K562 (cell line): ENCODE measurements around the gene SCNN1A. TPM values are rescaled to one million over a fixed set of nuclear protein-coding genes. Genes with fewer than 3 reads are reported as not detected.

Source experiments
- CTBP1 ChIP-seq: fragments of 450-650 bp; IDR thresholded peaks from 2 replicates; pipeline ENCODE4 v1.6.1; 2016; ENCODE audit warnings: borderline replicate concordance
- E2F3 ChIP-seq: fragments of 250-450 bp; sonication (Bioruptor Pico); IDR thresholded peaks from 2 replicates; pipeline ENCODE4 v1.4.0; 2020; ENCODE audit warnings: mild to moderate bottlenecking
- ETV1 ChIP-seq: fragments of 450-650 bp; conservative IDR thresholded peaks from 2 replicates; pipeline ENCODE4 v1.6.1; 2016; ENCODE audit warnings: missing genetic modification characterization, control low read depth, low read depth, missing compliant biosample characterization
- GTF2E2 ChIP-seq: fragments of 200-800 bp; sonication (Bioruptor generic); IDR thresholded peaks from 2 replicates; pipeline ENCODE4 v1.6.1; 2016; ENCODE audit warnings: missing genetic modification characterization, missing compliant biosample characterization
- HMGN3 ChIP-seq: IDR thresholded peaks from 2 replicates; pipeline ENCODE4 v1.6.1; 2011; ENCODE audit warnings: borderline replicate concordance, low read depth, mild to moderate bottlenecking, mixed read lengths, low read length; ENCODE audit not compliant: insufficient read length; ENCODE audit errors: extremely low read depth
- MAZ ChIP-seq, 2 experiments: fragments of 450-650 bp in 1 of 2; sonication (generic) in 1 of 2; formaldehyde crosslinking; IDR thresholded peaks in 1 of 2; conservative IDR thresholded peaks in 1 of 2; 2 replicates each; pipeline versions ENCODE4 v1.4.0 to v1.5.0; 2020; ENCODE audit warnings: mild to moderate bottlenecking in 1 of 2, missing genetic modification reagents in 1 of 2
- NR2C2 ChIP-seq, 2 experiments: fragments of 200-800 bp in 1 of 2; sonication (Bioruptor generic) in 1 of 2; sonication (generic) in 1 of 2; formaldehyde crosslinking in 1 of 2; IDR thresholded peaks; 2 replicates each; pipeline versions ENCODE4 v1.6.1 to v1.8.0; 2016 to 2022; ENCODE audit warnings: mild to moderate bottlenecking in 1 of 2, missing compliant biosample characterization in 1 of 2, missing genetic modification characterization in 1 of 2, missing genetic modification reagents in 1 of 2
- POLR2AphosphoS5 ChIP-seq: IDR thresholded peaks from 2 replicates; pipeline ENCODE4 v1.6.1; 2011; ENCODE audit warnings: mild to moderate bottlenecking, low read depth, low read length, moderate library complexity; ENCODE audit not compliant: control insufficient read depth, insufficient read depth
- PRMT5 ChIP-seq: sonication (generic); formaldehyde crosslinking; IDR thresholded peaks from 2 replicates; pipeline ENCODE4 v1.5.0; 2020; ENCODE audit warnings: missing genetic modification reagents
- RBM39 ChIP-seq: fragments of 200-400 bp; formaldehyde crosslinking; optimal IDR thresholded peaks from 2 replicates; pipeline ENCODE3; 2018; ENCODE audit warnings: low read depth, low read length
- SAP30 ChIP-seq: fragments of 200-600 bp; sonication (generic); IDR thresholded peaks from 2 replicates; pipeline ENCODE4 v1.6.1; 2012; ENCODE audit warnings: borderline replicate concordance, low read depth, mild to moderate bottlenecking, moderate library complexity, low read length, control low read depth, inconsistent platforms; ENCODE audit not compliant: insufficient read depth, poor library complexity, severe bottlenecking
- SMAD4 ChIP-seq: fragments of 250-450 bp; sonication (Bioruptor Pico); conservative IDR thresholded peaks from 2 replicates; pipeline ENCODE4 v1.8.0; 2021; ENCODE audit warnings: inconsistent platforms, mild to moderate bottlenecking, moderate library complexity
- SMARCE1 ChIP-seq: fragments of 450-650 bp; IDR thresholded peaks from 2 replicates; pipeline ENCODE4 v1.7.1; 2016; ENCODE audit warnings: mild to moderate bottlenecking
- YY1 ChIP-seq, 3 experiments: IDR thresholded peaks; 2 replicates each; pipeline ENCODE4 v1.6.1; 2011; ENCODE audit warnings: low read length in 2 of 3, mild to moderate bottlenecking in 2 of 3, moderate library complexity in 2 of 3, borderline replicate concordance in 1 of 3, control low read depth in 1 of 3, low read depth in 1 of 3; ENCODE audit not compliant: insufficient read depth in 3 of 3, insufficient replicate concordance in 2 of 3, control insufficient read depth in 1 of 3, insufficient read length in 1 of 3; ENCODE audit errors: extremely low read depth in 1 of 3
- ZEB2 ChIP-seq: fragments of 450-650 bp; IDR thresholded peaks from 2 replicates; pipeline ENCODE4 v1.6.1; 2016
- ZFX ChIP-seq: sonication (generic); formaldehyde crosslinking; IDR thresholded peaks from 2 replicates; pipeline ENCODE4 v1.8.0; 2022; ENCODE audit warnings: mild to moderate bottlenecking, missing genetic modification reagents, moderate library complexity
- ZNF354B ChIP-seq: fragments of 250-450 bp; sonication (Bioruptor Pico); IDR thresholded peaks from 2 replicates; pipeline ENCODE4 v1.4.0; 2020
- ZNF384 ChIP-seq: IDR thresholded peaks from 2 replicates; pipeline ENCODE4 v1.6.1; 2012; ENCODE audit warnings: low read depth, low read length, improper control_type of control experiment
- polyA plus RNA-seq, 8 experiments: library from polyadenylated mRNA; depleted of rRNA in 4 of 8; stranded (reverse) in 5 of 8; unstranded in 3 of 8; fragments of >200 nt; fragmentation: Nextera tagmentation in 2 of 8; fragmentation: Illumina TruSeq in 1 of 8; extraction: Ambion mirVana in 2 of 8; extraction: Trizol in 1 of 8; gene quantifications; 2 replicates each; pipeline versions ENCODE4 v1.2.1 to v1.2.3, GENCODE V29; 2011 to 2014; ENCODE audit warnings: inconsistent platforms in 1 of 8, missing spikeins in 1 of 8
- total RNA-seq, 7 experiments: library from RNA; depleted of rRNA in 6 of 7; stranded (reverse); fragments of >200 nt in 6 of 7; fragmentation: Illumina TruSeq in 2 of 7; extraction: Trizol in 2 of 7; gene quantifications; 2 replicates each; pipeline versions ENCODE4 v1.2.1 to v1.2.3, GENCODE V29; 2011 to 2021; ENCODE audit warnings: low replicate concordance in 1 of 7
- TF ChIP-seq, protein P1 (sequence below): fragments of 200-800 bp; sonication (Bioruptor generic); IDR thresholded peaks from 2 replicates; pipeline ENCODE4 v1.6.1; 2017; ENCODE audit warnings: missing genetic modification characterization, missing compliant biosample characterization
- TF ChIP-seq, protein P2 (sequence below): fragments of 250-450 bp; sonication (Bioruptor Pico); IDR thresholded peaks from 2 replicates; pipeline ENCODE4 v1.9.0; 2021; ENCODE audit warnings: mild to moderate bottlenecking, inconsistent platforms

Gene SCNN1A
- total and polyA plus RNA-seq, 9 of the 15 experiments (the other 6 are each of a cell fraction or from before 2014, with no cell fraction given): 0.15 to 0.49 (median 0.32) TPM; not detected in 5

DNA sequence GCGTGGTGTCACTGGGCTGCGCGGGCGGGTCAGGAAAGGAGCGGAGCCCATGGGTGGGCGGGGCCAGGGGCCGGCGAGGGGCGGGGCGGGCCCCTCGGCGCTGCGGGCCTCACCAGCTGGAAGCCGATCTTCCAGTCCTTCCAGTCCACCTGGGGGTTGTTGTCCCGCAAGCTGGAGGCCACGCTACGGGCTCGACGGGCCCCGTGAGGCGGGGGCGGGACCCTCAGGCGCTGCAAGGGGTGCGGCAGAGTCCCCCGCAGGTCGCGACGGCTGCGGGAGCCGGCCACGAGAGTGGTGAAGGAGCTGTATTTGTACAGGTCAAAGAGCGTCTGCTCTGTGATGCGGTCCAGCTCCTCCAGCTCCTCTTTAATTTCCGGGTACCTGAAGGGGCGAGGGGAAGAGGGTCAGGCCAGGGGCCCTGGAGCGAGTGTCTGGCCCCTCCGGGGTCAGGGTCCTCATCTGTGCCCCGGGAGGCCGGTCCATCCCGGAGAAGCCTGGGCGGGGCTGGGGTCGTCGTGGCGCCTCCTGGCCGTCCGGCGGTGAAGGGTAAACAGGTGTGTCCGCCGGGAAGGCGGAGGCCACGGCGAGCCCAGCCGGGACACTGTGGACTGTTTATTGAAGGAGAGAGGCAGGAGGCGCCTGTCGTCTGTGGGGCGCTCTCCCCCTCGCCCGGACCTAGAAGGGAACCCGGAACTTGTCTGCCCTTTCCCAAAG is 11.9 kb downstream of the SCNN1A start (continued):
- no peak for TF ChIP-seq NR2C2 (CRISPR knock-in tag; IDR thresholded peaks at IDR 0.05)
- peak; percentile 67 for TF ChIP-seq NR2C2 (tag; IDR thresholded peaks at IDR 0.05)
- peak; percentile 23; the same call in 1 of the 2 replicates for TF ChIP-seq ZEB2
- no peak for TF ChIP-seq SMARCE1
- TF ChIP-seq RBM39: no peak
- peak in 1 of 2 experiments; percentile 30; a peak in 1 of 4 replicates for TF ChIP-seq MAZ (CRISPR knock-in tag; conservative IDR thresholded peaks at IDR 0.05 in 1 of 2, IDR thresholded peaks at IDR 0.05 in 1 of 2)
- TF ChIP-seq, protein P1, sequence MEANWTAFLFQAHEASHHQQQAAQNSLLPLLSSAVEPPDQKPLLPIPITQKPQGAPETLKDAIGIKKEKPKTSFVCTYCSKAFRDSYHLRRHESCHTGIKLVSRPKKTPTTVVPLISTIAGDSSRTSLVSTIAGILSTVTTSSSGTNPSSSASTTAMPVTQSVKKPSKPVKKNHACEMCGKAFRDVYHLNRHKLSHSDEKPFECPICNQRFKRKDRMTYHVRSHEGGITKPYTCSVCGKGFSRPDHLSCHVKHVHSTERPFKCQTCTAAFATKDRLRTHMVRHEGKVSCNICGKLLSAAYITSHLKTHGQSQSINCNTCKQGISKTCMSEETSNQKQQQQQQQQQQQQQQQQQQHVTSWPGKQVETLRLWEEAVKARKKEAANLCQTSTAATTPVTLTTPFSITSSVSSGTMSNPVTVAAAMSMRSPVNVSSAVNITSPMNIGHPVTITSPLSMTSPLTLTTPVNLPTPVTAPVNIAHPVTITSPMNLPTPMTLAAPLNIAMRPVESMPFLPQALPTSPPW: peak; percentile 73
- no peak for TF ChIP-seq ZNF354B (CRISPR knock-in tag)
- peak; percentile 75 for TF ChIP-seq ZFX (CRISPR knock-in tag)
- TF ChIP-seq E2F3: no peak
- TF ChIP-seq PRMT5 (CRISPR knock-in tag): no peak
- 0 out of 2 replicates have a peak, but pooled peaks have one; percentile 37 for TF ChIP-seq POLR2AphosphoS5
- TF ChIP-seq ETV1 (tag): no peak
- peak; percentile 58; the same call in 1 of the 2 replicates for TF ChIP-seq CTBP1
- TF ChIP-seq GTF2E2 (tag): peak; percentile 21; the same call in 1 of the 2 replicates
- TF ChIP-seq, protein P2, sequence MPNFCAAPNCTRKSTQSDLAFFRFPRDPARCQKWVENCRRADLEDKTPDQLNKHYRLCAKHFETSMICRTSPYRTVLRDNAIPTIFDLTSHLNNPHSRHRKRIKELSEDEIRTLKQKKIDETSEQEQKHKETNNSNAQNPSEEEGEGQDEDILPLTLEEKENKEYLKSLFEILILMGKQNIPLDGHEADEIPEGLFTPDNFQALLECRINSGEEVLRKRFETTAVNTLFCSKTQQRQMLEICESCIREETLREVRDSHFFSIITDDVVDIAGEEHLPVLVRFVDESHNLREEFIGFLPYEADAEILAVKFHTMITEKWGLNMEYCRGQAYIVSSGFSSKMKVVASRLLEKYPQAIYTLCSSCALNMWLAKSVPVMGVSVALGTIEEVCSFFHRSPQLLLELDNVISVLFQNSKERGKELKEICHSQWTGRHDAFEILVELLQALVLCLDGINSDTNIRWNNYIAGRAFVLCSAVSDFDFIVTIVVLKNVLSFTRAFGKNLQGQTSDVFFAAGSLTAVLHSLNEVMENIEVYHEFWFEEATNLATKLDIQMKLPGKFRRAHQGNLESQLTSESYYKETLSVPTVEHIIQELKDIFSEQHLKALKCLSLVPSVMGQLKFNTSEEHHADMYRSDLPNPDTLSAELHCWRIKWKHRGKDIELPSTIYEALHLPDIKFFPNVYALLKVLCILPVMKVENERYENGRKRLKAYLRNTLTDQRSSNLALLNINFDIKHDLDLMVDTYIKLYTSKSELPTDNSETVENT (CRISPR knock-in tag): no peak
- TF ChIP-seq HMGN3: peak; percentile 34
- TF ChIP-seq SAP30: peak; percentile 54
- no peak for TF ChIP-seq YY1 (IDR thresholded peaks at IDR 0.05; ENCODE audit: borderline replicate concordance in 1 of 3, control insufficient read depth in 1 of 3, extremely low read depth in 1 of 3, insufficient read depth in 3 of 3, insufficient read length in 1 of 3, insufficient replicate concordance in 2 of 3, low read depth in 1 of 3, low read length in 2 of 3)
- 0 out of 2 replicates have a peak, but pooled peaks have one; percentile 31 for TF ChIP-seq SMAD4 (CRISPR knock-in tag)
- TF ChIP-seq ZNF384: peak; percentile 39; the same call in 1 of the 2 replicates
